ENCODE measurements around the gene GSDMA. TPM values are rescaled to one million over a fixed set of nuclear protein-coding genes. Genes with fewer than 3 reads are reported as not detected.

Gene GSDMA
- polyA plus RNA-seq, 3 donors: not detected

DNA sequence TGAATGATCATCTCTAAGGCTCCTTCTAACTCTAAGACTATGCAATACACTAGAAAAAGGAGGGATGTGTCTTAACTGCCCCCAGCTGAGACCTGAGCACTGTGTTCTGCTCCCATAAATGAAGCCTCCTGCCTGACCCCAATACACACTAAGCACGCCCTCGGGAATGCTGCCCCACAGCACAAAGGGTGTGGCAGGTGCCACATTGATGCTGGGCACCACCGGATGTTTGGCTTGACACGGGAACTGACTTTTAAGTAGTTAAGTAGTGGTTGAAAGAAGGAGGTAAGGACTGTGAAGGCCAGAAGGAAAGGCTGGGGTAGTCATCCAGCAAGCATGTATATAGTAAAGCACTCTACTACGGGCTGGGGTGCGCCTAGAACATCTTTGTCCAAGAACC, 4.0 kb downstream of the GSDMA start:
- no peaks in the 10 kb centered on the region for H3K79me2 ChIP-seq (ENCODE audit: insufficient read depth, low read length)
- intact Hi-C loops (cut with micrococcal nuclease): no loop called here
- Mint-ChIP-seq H3K4me1 (peaks cover 55% of the 10 kb centered on the region), H3K27me3 (ENCODE audit: low read depth in 3 of 3) (peaks cover 0 to 10% (median 4%) of the 10 kb centered on the region in 3 donors), H3K27ac (peak overlapping the region; percentile 78 to 96 (median 89)), H3K9me3 (peaks cover 0 to 3% (median 0%) of the 10 kb centered on the region in 7 donors), H3K36me3 (no peaks in the 10 kb centered on the region), H3K4me3 (no peak overlapping the region)
- TF ChIP-seq, protein P1, sequence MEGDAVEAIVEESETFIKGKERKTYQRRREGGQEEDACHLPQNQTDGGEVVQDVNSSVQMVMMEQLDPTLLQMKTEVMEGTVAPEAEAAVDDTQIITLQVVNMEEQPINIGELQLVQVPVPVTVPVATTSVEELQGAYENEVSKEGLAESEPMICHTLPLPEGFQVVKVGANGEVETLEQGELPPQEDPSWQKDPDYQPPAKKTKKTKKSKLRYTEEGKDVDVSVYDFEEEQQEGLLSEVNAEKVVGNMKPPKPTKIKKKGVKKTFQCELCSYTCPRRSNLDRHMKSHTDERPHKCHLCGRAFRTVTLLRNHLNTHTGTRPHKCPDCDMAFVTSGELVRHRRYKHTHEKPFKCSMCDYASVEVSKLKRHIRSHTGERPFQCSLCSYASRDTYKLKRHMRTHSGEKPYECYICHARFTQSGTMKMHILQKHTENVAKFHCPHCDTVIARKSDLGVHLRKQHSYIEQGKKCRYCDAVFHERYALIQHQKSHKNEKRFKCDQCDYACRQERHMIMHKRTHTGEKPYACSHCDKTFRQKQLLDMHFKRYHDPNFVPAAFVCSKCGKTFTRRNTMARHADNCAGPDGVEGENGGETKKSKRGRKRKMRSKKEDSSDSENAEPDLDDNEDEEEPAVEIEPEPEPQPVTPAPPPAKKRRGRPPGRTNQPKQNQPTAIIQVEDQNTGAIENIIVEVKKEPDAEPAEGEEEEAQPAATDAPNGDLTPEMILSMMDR (IDR thresholded peaks at IDR 0.05): no peak
- no peaks in the 10 kb centered on the region for H3K27me3 ChIP-seq (ENCODE audit: control insufficient read depth in 2 of 2, insufficient read depth in 2 of 2, low read length in 2 of 2)
- peak overlapping the region; percentile 60 to 87 for H3K27ac ChIP-seq (ENCODE audit: low read depth in 1 of 2, low read length in 2 of 2)
- 92% methylated on average over 3 of the region's 6 CpGs for WGBS (ENCODE audit: insufficient coverage)
- H2AFZ ChIP-seq (ENCODE audit: insufficient read depth, low read depth, low read length, poor library complexity, severe bottlenecking): no peak overlapping the region
- H3K9ac ChIP-seq (ENCODE audit: insufficient read depth, low read length, poor library complexity, severe bottlenecking): no peak overlapping the region
- H3K4me3 ChIP-seq (replicated peaks in 1 of 3; ENCODE audit: low read depth in 2 of 3, low read length in 3 of 3): peak overlapping the region in 1 of 3 experiments; percentile 6
- peak overlapping the region; percentile 24 for H3K4me2 ChIP-seq (replicated peaks; ENCODE audit: extremely low read depth, low read length, poor library complexity, severe bottlenecking)
- no peaks in the 10 kb centered on the region for H4K20me1 ChIP-seq (ENCODE audit: insufficient read depth, low read length)
- peaks cover 51 to 52% of the 10 kb centered on the region in 2 donors for H3K4me1 ChIP-seq (ENCODE audit: control insufficient read depth in 1 of 2, insufficient read depth in 2 of 2, low read length in 2 of 2)
- H3K9me3 ChIP-seq (replicated peaks in 1 of 2; ENCODE audit: control insufficient read depth in 1 of 2, insufficient read depth in 1 of 2, low read length in 2 of 2): no peaks in the 10 kb centered on the region
- H3K36me3 ChIP-seq (replicated peaks in 1 of 2; ENCODE audit: control insufficient read depth in 1 of 2, insufficient read depth in 2 of 2, low read length in 2 of 2): no peaks in the 10 kb centered on the region
- no peak for DNase-seq

DNA sequence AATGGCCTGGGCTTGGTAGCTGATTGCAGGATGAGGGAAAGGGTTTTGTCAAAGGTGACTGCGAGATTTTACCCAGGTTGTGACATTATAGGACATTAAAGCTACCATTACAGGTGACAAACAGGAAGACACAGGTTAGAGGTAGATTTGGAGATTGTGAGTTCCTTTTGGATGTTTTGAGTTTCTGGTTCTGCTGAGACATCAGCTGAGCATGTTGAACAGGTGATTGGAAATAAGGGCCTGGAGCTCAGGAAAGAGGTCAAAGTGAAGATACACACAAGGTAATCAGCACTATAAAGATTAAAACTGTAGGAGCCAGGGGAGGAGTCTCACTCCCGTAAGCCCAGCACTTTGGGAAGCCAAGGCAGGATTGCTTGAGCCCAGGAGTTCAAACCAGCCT, 6.0 kb downstream of the GSDMA start:
- H3K4me1 ChIP-seq (ENCODE audit: control insufficient read depth in 1 of 2, insufficient read depth in 2 of 2, low read length in 2 of 2): peaks cover 67 to 72% of the 10 kb centered on the region in 2 donors
- peaks cover 70% of the 10 kb centered on the region for H3K4me1 Mint-ChIP-seq
- H3K27me3 ChIP-seq (ENCODE audit: control insufficient read depth in 2 of 2, insufficient read depth in 2 of 2, low read length in 2 of 2): no peaks in the 10 kb centered on the region
- H3K4me3 Mint-ChIP-seq: peak overlapping the region in 1 of 2 donors; percentile 7
- no peak overlapping the region for H2AFZ ChIP-seq (ENCODE audit: insufficient read depth, low read depth, low read length, poor library complexity, severe bottlenecking)
- no peaks in the 10 kb centered on the region for H3K36me3 ChIP-seq (replicated peaks in 1 of 2; ENCODE audit: control insufficient read depth in 1 of 2, insufficient read depth in 2 of 2, low read length in 2 of 2)
- DNase-seq: no peak
- intact Hi-C loops (cut with micrococcal nuclease): no loop called here
- H3K27me3 Mint-ChIP-seq (ENCODE audit: low read depth in 3 of 3): peaks cover 0 to 10% (median 4%) of the 10 kb centered on the region in 3 donors
- H3K4me2 ChIP-seq (replicated peaks; ENCODE audit: extremely low read depth, low read length, poor library complexity, severe bottlenecking): no peak overlapping the region
- H3K9ac ChIP-seq (ENCODE audit: insufficient read depth, low read length, poor library complexity, severe bottlenecking): no peak overlapping the region
- H3K79me2 ChIP-seq (ENCODE audit: insufficient read depth, low read length): no peaks in the 10 kb centered on the region
- TF ChIP-seq, protein P1 (IDR thresholded peaks at IDR 0.05): no peak
- WGBS (ENCODE audit: insufficient coverage): 100% methylated on average over 1 of the region's 2 CpGs
- peaks cover 0 to 3% (median 0%) of the 10 kb centered on the region in 7 donors for H3K9me3 Mint-ChIP-seq
- H3K36me3 Mint-ChIP-seq: no peaks in the 10 kb centered on the region
- no peak overlapping the region for H3K27ac ChIP-seq (ENCODE audit: low read depth in 1 of 2, low read length in 2 of 2)
- no peaks in the 10 kb centered on the region for H3K9me3 ChIP-seq (replicated peaks in 1 of 2; ENCODE audit: control insufficient read depth in 1 of 2, insufficient read depth in 1 of 2, low read length in 2 of 2)
- H3K27ac Mint-ChIP-seq: no peak overlapping the region
- no peak overlapping the region for H3K4me3 ChIP-seq (replicated peaks in 1 of 3; ENCODE audit: low read depth in 2 of 3, low read length in 3 of 3)
- no peaks in the 10 kb centered on the region for H4K20me1 ChIP-seq (ENCODE audit: insufficient read depth, low read length)

Measured in CD14-positive monocyte (primary cell).